GDM1 (cell line): ENCODE results near the gene TMEM169.
A peak's percentile ranks its signal among the peaks of the same experiment; 100 is the strongest.

ENCODE experiments used
- DNase-seq: peaks from one replicate; lab custom pipeline; 2025; lab: John Stamatoyannopoulos, UW

Gene TMEM169, protein sequence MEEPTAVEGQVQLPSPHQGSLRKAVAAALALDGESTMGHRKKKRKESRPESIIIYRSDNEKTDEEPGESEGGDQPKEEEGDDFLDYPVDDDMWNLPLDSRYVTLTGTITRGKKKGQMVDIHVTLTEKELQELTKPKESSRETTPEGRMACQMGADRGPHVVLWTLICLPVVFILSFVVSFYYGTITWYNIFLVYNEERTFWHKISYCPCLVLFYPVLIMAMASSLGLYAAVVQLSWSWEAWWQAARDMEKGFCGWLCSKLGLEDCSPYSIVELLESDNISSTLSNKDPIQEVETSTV

GRCh38 chr2:216081487-216082116 lies at the start of gene TMEM169, which contains the start of gene PECR:
Gene TMEM169 (plus strand): TSS chr2:216081919. CDS start chr2:216095964, 14,045 bp downstream.
Gene PECR (minus strand): TSS chr2:216081809. CDS start chr2:216081741, 68 bp downstream.
- peak; percentile 54 for DNase-seq

DNA sequence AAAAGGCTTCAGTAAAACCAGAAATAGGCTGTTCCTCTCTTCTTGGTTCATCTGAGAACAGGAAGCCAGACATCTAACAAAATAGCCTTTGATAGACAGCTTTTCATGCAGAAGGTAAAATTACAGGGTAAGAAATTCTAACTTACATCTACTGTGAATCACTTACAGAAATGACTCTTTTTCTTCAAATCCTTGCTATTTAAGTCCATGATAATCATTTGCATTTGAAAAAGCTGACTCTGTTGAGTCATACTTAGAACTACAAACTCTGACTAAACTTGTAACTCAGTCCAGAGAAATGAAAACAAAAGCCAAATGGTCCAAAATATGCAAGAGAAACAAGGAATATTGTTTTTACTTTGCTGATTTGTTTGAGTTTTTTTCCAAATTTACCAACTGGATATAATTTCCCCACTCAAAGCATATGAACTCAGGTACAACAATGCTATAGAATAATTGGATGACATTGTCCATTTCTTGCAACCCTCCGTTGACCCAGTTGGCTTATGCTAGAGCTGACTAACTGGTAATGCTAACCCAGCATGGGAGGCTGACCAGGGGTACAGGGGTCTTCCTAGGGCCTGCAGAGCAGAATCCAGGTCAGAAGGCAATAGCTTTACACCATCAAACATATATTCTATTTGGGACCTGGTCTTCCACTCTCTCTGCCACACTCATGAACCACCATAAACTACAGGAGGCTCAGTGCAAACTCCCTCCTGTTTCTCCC lies 49.6 kb upstream of the TMEM169 start:
- DNase-seq, result no peak

DNA sequence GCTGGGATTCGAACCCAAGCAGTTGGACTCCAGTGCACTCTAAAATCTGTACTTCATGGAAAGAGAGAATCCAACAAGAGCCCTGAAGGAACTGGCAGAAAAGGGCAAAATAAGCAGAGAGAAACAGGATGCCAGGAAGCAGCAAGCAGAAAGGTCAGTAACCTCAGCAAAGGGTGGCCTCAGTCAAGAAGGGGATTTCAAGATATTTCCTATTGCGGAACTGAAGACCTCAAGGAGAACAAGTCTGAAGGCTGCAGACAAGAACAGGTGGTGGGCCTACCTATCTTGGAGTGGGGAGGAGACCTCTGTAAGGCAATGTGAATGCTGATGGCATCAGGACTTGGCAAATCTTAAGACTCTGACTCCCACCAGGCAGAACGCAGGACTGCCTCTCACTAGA lies 48.3 kb upstream of the TMEM169 start:
- DNase-seq, result no peak

- DNase-seq, result peak; percentile 56
These were observed 47.7 kb upstream of the TMEM169 start for GRCh38 chr2:216034065-216034464.

- DNase-seq, result no peak
These were observed 41.8 kb upstream of the TMEM169 start for GRCh38 chr2:216039918-216040317.

- no peak for DNase-seq
These were observed 40.3 kb upstream of the TMEM169 start for GRCh38 chr2:216041438-216041837.

DNA sequence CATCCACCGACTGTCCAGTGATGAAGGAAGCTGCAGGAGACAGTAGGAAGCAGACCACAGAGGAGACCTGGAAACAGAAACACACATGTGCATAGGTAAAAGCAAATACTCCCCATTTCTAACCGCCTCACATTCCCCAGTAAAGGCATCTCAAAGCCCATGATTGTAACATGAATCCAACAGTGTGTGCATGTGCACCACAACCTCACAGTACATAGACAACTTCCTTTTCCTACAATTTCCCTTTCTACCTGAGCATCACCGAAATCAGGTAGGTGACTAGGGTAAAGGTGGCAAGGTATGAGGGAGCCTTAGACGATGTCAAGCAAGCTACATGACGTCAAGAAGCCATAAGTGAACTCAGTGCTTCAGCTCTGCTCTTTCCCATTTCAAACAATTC lies 37.8 kb upstream of the TMEM169 start:
- DNase-seq, result no peak

GRCh38 chr2:216044883-216045486 lies 36.7 kb upstream of the TMEM169 start:
- DNase-seq, result no peak

DNA sequence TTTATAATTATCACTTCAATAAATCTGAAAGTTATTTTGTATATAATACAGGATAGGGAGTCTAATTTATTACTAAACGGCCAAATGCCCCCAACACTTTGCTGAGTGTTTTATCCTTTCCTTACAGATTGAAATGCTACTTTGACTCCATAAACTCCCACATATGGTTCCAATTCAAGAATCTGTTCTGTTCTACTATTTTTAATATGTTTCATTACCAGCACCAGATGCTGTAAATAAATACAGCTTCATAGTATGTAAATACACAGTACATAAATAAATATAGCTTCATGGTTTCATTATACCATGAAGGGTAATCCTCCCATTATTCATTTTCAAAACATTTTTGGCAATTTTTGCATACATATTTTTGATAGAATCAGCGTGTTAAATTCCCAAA lies 34.3 kb upstream of the TMEM169 start:
- no peak for DNase-seq

- no peak for DNase-seq
These were observed 32.3 kb upstream of the TMEM169 start for GRCh38 chr2:216049452-216049851.

DNA sequence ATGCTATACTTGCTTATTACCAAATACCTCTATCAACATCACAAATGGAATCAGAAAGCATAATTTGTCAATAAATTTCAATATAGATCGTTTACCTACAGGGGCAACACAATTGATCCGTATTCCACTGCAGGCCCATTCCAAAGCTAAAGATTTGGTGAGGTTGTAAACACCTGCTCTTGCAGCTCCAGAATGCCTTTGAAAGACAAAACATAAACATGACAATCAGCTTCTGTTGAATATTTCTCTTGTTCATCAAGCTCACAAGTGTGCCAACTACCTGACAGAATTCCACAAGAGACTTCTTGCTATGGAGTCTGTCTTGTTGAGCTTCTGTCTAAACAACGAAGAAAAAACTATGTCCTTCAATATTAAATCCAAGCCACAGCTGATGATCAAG lies 30.4 kb upstream of the TMEM169 start:
- DNase-seq, result no peak

GRCh38 chr2:216052420-216052819 lies 29.3 kb upstream of the TMEM169 start:
- no peak for DNase-seq

- no peak for DNase-seq
These were observed 26.0 kb upstream of the TMEM169 start for GRCh38 chr2:216055680-216056079.

DNA sequence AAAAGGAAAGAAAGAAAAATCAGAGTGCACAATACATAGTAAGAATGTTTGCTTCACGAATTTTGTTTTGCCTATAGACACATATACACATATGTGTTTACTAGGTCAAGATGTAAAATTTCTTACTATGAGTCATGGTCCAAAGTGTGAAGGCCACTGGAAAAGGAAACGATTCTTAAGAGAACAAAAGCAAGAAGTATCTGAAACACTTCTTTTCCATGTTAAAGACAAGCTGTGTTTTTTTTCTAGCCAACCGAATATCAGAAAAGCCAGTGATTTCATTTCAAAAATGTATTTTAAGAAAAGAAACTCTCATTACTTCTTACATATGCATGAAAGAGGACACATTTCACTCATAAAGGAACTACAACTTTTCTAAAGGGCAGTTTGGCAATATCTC lies 25.0 kb upstream of the TMEM169 start:
- no peak for DNase-seq

GRCh38 chr2:216057688-216058193 lies 24.0 kb upstream of the TMEM169 start:
- DNase-seq, result peak; percentile 17

- DNase-seq, result no peak
These were observed 22.4 kb upstream of the TMEM169 start for GRCh38 chr2:216059233-216059834.

DNA sequence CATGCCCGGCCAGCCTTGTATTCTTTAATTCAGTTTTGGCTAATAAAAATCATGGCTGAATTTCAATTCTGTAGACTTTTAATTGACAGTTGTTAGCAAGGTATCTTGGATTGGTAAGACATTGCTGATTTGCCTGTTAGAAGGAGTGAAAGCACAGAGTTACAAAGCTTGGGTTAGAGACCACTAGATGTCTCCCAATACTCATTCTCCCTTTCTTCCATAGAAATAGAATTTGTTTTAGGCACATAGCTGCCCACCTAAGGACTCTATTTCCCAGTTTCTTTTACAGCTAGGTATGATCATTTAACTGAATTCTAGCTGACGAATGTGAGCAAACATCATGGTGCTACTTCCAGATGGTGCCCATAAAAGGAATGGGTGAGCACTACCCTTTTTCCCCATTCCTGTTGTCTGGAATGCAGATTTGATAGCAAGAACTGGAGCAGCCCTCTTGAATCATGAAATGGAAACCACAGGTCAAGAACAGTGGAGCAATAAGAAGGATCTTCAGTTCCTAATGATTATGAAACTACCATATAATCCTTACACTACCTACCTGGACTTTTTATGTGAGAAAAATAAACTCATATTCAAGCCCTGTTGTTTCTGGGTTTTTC lies 17.6 kb upstream of the TMEM169 start:
- DNase-seq, result no peak

DNA sequence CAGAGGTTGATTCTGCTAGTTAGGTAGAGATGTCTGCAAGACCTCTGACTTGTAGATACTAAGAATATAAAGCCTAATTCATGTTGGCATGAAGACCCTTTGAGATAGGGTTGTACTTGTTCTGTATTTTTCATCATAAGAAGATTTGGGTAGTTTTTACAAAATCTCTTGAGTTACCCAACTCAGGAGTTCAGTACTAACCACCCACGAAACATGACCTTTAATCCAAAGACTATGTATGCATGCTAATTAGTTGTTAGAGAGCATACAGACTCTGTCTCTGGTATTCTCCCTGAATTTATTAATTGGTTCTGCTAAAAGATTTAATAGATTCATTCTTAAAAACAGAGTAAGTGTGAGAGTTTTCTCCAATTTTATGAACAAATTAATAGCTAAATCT lies 17.1 kb upstream of the TMEM169 start:
- DNase-seq, result no peak

GRCh38 chr2:216066230-216066629 lies 15.5 kb upstream of the TMEM169 start:
- DNase-seq, result no peak

DNA sequence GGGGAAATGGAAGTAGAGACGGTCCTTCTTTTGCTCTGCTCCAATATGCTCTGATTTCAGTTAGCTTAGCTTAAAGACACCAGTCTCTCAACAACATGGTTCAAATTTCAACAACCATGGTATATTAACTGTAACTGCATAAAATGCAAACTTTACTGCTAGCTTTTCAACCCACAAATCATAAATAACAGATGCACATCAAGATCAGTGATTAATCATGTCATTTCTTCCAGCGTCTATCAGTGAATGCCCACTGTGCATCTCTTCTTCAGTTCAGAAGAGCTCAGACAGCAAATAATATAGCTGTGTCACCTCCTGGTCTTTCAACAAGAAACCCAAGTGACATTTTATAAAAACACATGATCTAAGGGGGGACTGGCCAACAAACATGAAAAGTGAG lies 12.7 kb upstream of the TMEM169 start:
- DNase-seq, result no peak

- DNase-seq, result no peak
These were observed 11.5 kb upstream of the TMEM169 start for GRCh38 chr2:216070195-216070594.
